ENCODE results near the gene ANKS1A. TPM values are rescaled to one million over a fixed set of nuclear protein-coding genes. Genes with fewer than 3 reads are reported as not detected.

ANKS1A gene
- total RNA-seq, 1 donor from 2014 or later: 17.0 TPM

DNA sequence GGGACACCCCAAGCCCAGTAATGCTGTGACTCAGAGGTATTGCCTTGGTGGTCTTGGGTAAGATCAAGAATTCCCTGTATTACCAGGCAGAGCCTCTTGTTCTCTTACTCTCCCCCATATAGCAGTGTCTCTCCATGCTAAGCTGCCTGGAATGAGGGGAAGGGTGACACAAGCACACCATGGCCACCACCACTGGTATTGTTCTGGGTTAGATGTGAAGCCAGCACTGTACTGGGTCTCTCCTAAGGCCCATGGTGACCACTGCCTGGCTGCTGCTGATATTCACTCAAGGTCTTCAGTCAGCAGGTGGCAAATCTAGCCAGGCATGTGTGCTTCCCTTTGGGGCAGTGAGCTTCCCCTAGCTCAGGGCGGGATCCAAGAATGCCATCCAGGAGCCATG is 37.7 kb upstream of the ANKS1A start:
- no peak overlapping the region for H2AFZ ChIP-seq (replicated peaks)
- Mint-ChIP-seq H3K9me3 (no peaks in the 10 kb centered on the region), H3K4me3 (no peak overlapping the region), H3K4me1 (no peaks in the 10 kb centered on the region), H3K27me3 (ENCODE audit: insufficient read depth, low read depth) (no peaks in the 10 kb centered on the region), H3K27ac (no peak overlapping the region), H3K36me3 (peaks cover 11% of the 10 kb centered on the region)
- no peak overlapping the region for H3K4me2 ChIP-seq
- no peaks in the 10 kb centered on the region for H3K27me3 ChIP-seq
- no peak overlapping the region for H3K27ac ChIP-seq
- no peaks in the 10 kb centered on the region for H3K79me2 ChIP-seq (ENCODE audit: low read depth)
- H4K20me1 ChIP-seq (ENCODE audit: low read depth): no peaks in the 10 kb centered on the region
- no peaks in the 10 kb centered on the region for H3F3A ChIP-seq (ENCODE audit: low read depth)
- H3K4me1 ChIP-seq: no peaks in the 10 kb centered on the region
- TF ChIP-seq EZH2 (IDR thresholded peaks at IDR 0.05) (no peak), EZH2phosphoT487 (IDR thresholded peaks at IDR 0.05) (no peak)
- TF ChIP-seq, protein P1, sequence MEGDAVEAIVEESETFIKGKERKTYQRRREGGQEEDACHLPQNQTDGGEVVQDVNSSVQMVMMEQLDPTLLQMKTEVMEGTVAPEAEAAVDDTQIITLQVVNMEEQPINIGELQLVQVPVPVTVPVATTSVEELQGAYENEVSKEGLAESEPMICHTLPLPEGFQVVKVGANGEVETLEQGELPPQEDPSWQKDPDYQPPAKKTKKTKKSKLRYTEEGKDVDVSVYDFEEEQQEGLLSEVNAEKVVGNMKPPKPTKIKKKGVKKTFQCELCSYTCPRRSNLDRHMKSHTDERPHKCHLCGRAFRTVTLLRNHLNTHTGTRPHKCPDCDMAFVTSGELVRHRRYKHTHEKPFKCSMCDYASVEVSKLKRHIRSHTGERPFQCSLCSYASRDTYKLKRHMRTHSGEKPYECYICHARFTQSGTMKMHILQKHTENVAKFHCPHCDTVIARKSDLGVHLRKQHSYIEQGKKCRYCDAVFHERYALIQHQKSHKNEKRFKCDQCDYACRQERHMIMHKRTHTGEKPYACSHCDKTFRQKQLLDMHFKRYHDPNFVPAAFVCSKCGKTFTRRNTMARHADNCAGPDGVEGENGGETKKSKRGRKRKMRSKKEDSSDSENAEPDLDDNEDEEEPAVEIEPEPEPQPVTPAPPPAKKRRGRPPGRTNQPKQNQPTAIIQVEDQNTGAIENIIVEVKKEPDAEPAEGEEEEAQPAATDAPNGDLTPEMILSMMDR (IDR thresholded peaks at IDR 0.05): no peak
- H3K36me3 ChIP-seq: no peaks in the 10 kb centered on the region
- H3K9me3 ChIP-seq (ENCODE audit: low read depth): no peaks in the 10 kb centered on the region
- no peak overlapping the region for H3K9ac ChIP-seq
- H3K4me3 ChIP-seq: no peak overlapping the region
- no peak for DNase-seq (ENCODE audit: low spot score)

DNA sequence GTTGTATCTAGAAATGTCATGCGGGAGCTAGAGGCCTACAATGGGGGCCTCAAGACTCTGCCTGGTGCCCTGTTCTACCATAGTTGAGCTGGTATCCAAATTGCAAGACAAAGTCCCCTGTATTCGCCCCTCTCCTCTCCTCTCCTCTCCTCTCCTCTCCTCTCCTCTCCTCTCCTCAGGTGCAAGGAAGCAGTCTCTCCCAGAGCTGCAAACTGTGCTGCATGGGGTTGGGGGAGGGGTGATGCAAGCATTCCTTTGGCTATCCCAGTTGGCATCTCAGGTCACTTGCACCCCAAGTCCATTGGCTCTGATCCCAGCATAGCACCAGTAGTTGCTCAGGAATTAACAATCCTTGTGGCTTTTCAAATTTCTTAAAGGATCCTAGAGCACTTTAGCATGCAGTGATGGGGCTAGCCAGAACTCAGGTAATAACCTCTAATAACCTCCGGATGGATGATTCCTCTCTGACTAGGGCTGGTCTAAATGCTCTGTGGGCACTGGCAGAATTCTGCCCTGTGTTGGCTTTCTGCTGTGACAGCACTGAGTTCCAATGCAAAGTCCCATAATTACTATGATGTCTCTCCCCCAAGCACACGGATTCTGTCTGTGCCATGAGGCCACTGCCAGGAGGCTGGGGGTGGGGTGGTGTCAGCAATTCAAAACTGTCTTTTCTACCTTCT is 36.5 kb upstream of the ANKS1A start:
- no peaks in the 10 kb centered on the region for H3K79me2 ChIP-seq (ENCODE audit: low read depth)
- TF ChIP-seq EZH2phosphoT487 (IDR thresholded peaks at IDR 0.05) (no peak), EZH2 (IDR thresholded peaks at IDR 0.05) (no peak)
- TF ChIP-seq, protein P1 (IDR thresholded peaks at IDR 0.05): no peak
- Mint-ChIP-seq H3K27me3 (ENCODE audit: insufficient read depth, low read depth) (no peaks in the 10 kb centered on the region), H3K9me3 (no peaks in the 10 kb centered on the region), H3K36me3 (peaks cover 11% of the 10 kb centered on the region), H3K4me3 (no peak overlapping the region), H3K4me1 (no peaks in the 10 kb centered on the region), H3K27ac (no peak overlapping the region)
- no peak overlapping the region for H2AFZ ChIP-seq (replicated peaks)
- no peaks in the 10 kb centered on the region for H3F3A ChIP-seq (ENCODE audit: low read depth)
- H3K4me2 ChIP-seq: no peak overlapping the region
- no peaks in the 10 kb centered on the region for H3K4me1 ChIP-seq
- H3K36me3 ChIP-seq: peaks cover 2% of the 10 kb centered on the region
- H3K4me3 ChIP-seq: no peak overlapping the region
- H3K27me3 ChIP-seq: no peaks in the 10 kb centered on the region
- H3K27ac ChIP-seq: no peak overlapping the region
- no peak for DNase-seq (ENCODE audit: low spot score)
- no peaks in the 10 kb centered on the region for H4K20me1 ChIP-seq (ENCODE audit: low read depth)
- H3K9ac ChIP-seq: no peak overlapping the region
- no peaks in the 10 kb centered on the region for H3K9me3 ChIP-seq (ENCODE audit: low read depth)

DNA sequence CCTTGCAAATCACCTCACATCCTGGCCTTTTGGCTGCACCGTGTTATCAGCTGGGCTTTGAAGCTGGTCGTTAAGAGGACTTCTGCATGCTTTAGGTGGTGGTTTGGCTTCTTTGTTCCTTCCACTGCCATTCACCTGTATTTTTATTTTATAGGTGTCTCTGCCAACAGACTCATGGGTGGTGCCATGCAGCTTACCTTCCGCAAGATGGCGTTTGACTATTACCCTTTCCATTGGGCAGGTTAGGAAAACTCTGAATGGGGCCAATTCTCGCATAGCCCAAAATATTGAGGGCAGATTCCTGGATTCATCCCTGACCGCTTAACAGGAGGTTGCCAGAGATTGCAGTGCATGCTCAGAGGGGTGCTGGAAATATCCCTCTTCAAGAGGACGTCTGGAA is 33.6 kb upstream of the ANKS1A start:
- H3K27ac Mint-ChIP-seq: no peak overlapping the region
- no peaks in the 10 kb centered on the region for H3K9me3 Mint-ChIP-seq
- no peaks in the 10 kb centered on the region for H3K79me2 ChIP-seq (ENCODE audit: low read depth)
- no peaks in the 10 kb centered on the region for H3F3A ChIP-seq (ENCODE audit: low read depth)
- no peaks in the 10 kb centered on the region for H3K4me1 Mint-ChIP-seq
- peaks cover 4% of the 10 kb centered on the region for H3K36me3 ChIP-seq
- no peak for DNase-seq (ENCODE audit: low spot score)
- peaks cover 18% of the 10 kb centered on the region for H3K36me3 Mint-ChIP-seq
- no peaks in the 10 kb centered on the region for H3K27me3 ChIP-seq
- no peaks in the 10 kb centered on the region for H3K4me1 ChIP-seq
- H2AFZ ChIP-seq (replicated peaks): no peak overlapping the region
- H3K4me3 ChIP-seq: no peak overlapping the region
- no peak for TF ChIP-seq EZH2 (IDR thresholded peaks at IDR 0.05)
- TF ChIP-seq, protein P1 (IDR thresholded peaks at IDR 0.05): peak; percentile 47
- peaks cover 2% of the 10 kb centered on the region for H3K27me3 Mint-ChIP-seq (ENCODE audit: insufficient read depth, low read depth)
- H3K4me3 Mint-ChIP-seq: no peak overlapping the region
- H3K27ac ChIP-seq: no peak overlapping the region
- H3K4me2 ChIP-seq: no peak overlapping the region
- H4K20me1 ChIP-seq (ENCODE audit: low read depth): no peaks in the 10 kb centered on the region
- no peak overlapping the region for H3K9ac ChIP-seq
- H3K9me3 ChIP-seq (ENCODE audit: low read depth): no peaks in the 10 kb centered on the region

All from neural progenitor cell (in vitro differentiated cells).